ENCODE results near the gene ISCA1. TPM values are rescaled to one million over a fixed set of nuclear protein-coding genes. Genes with fewer than 3 reads are reported as not detected.

The ISCA1 gene
- polyA plus RNA-seq, 1 experiment = 31.4 TPM

- ChIA-PET CTCF (interaction anchor here (3.4 kb wide), 1 partner anchor 20 kb away, joined by 14 read pairs; no protein-coding TSS in a partner anchor), POLR2A (no interaction called here)
- no peak for TF ChIP-seq CTCF (IDR thresholded peaks at IDR 0.05; ENCODE audit: low read depth, low read length)
- Histone ChIP-seq H3K4me3 (ENCODE audit: low read depth, low read length) (no peak overlapping the region), H3K27ac (ENCODE audit: low read depth, low read length) (no peak overlapping the region), H3K9me3 (ENCODE audit: control insufficient read depth, insufficient read depth, low read length) (no peaks in the 10 kb centered on the region), H3K27me3 (ENCODE audit: control insufficient read depth, insufficient read depth, low read length) (peaks cover 2% of the 10 kb centered on the region)
- DNase-seq (ENCODE audit: low read depth, low spot score) = no peak
These were observed 59.7 kb downstream of the ISCA1 start for GRCh38 chr9:86222667-86223066.

GRCh38 chr9:86219606-86220005 lies 62.7 kb downstream of the ISCA1 start:
- peaks cover 2% of the 10 kb centered on the region for H3K27me3 ChIP-seq (ENCODE audit: control insufficient read depth, insufficient read depth, low read length)
- no peaks in the 10 kb centered on the region for H3K9me3 ChIP-seq (ENCODE audit: control insufficient read depth, insufficient read depth, low read length)
- ChIA-PET CTCF (interaction anchor here (1.0 kb wide), 1 partner anchor 17 kb away, joined by 7 read pairs; no protein-coding TSS in a partner anchor), POLR2A (no interaction called here)
- DNase-seq (ENCODE audit: low read depth, low spot score) = no peak
- TF ChIP-seq CTCF (IDR thresholded peaks at IDR 0.05; ENCODE audit: low read depth, low read length) = no peak
- H3K4me3 ChIP-seq (ENCODE audit: low read depth, low read length) = no peak overlapping the region
- H3K27ac ChIP-seq (ENCODE audit: low read depth, low read length) = no peak overlapping the region

GRCh38 chr9:86217076-86217755 lies 65.1 kb downstream of the ISCA1 start:
- POLR2A ChIA-PET = no interaction called here

More at GRCh38 chr9:86217076-86217755, 65.1 kb downstream of the ISCA1 start:
- Histone ChIP-seq H3K27me3 (ENCODE audit: control insufficient read depth, insufficient read depth, low read length) (peaks cover under 1% of the 10 kb centered on the region), H3K4me3 (ENCODE audit: low read depth, low read length) (no peak overlapping the region), H3K9me3 (ENCODE audit: control insufficient read depth, insufficient read depth, low read length) (no peaks in the 10 kb centered on the region), H3K27ac (ENCODE audit: low read depth, low read length) (no peak overlapping the region)
- CTCF ChIA-PET = interaction anchor here (4.7 kb wide), 1 partner anchor 15 kb away, joined by 23 read pairs; no protein-coding TSS in a partner anchor
- no peak for TF ChIP-seq CTCF (IDR thresholded peaks at IDR 0.05; ENCODE audit: low read depth, low read length)
- DNase-seq (ENCODE audit: low read depth, low spot score) = no peak

Small RNA genes lying within 50 kb of the gene (small RNA-seq; reads per million reads assigned to genes)
- gene AL137849.1 (ENCODE audit: insufficient read length, low read depth) (not detected), gene RN7SKP264 (ENCODE audit: insufficient read length, low read depth) (not detected)

Other genes with a start within 250 kb of the ISCA1 start
- gene GOLM1, start 183.0 kb downstream of the ISCA1 start, polyA plus RNA-seq (2011; rRNA removed) = 64.3 and 75.0 TPM in 2 replicates
- 0.30 TPM in 1 of 2 replicates, not detected in the other for gene C9orf153, start 22.9 kb downstream of the ISCA1 start, polyA plus RNA-seq (2011; rRNA removed)
- gene TUT7, start 71.9 kb upstream of the ISCA1 start, polyA plus RNA-seq (2011; rRNA removed) = 25.7 and 31.8 TPM in 2 replicates